Measurements from ENCODE around the gene IL17REL. TPM values are rescaled to one million over a fixed set of nuclear protein-coding genes. Genes with fewer than 3 reads are reported as not detected.

Gene IL17REL
- total RNA-seq, 1 donor from 2014 or later: not detected

- H3K4me3 ChIP-seq: no peak overlapping the region
- peak overlapping the region; percentile 77 for H3K27ac ChIP-seq
- no peaks in the 10 kb centered on the region for H3K27me3 ChIP-seq
- no peak for TF ChIP-seq POLR2AphosphoS5 (IDR thresholded peaks at IDR 0.05; ENCODE audit: insufficient read depth in 1 of 2, low read depth in 1 of 2)
- no peak for TF ChIP-seq CTCF (IDR thresholded peaks at IDR 0.05)
- TF ChIP-seq POLR2A (IDR thresholded peaks at IDR 0.05): no peak
- DNase-seq (ENCODE audit: extremely low spot score in 2 of 2): no peak
- H3K4me1 ChIP-seq: peaks cover 15% of the 10 kb centered on the region
- no peaks in the 10 kb centered on the region for H3K9me3 ChIP-seq
- H3K36me3 ChIP-seq: no peaks in the 10 kb centered on the region
- intact Hi-C loops (cut with DNase I): no loop called here
Observed at GRCh38 chr22:50059881-50060262, 47.3 kb upstream of the IL17REL start.

GRCh38 chr22:50058906-50059880 lies 46.6 kb upstream of the IL17REL start:
- TF ChIP-seq POLR2AphosphoS5 (IDR thresholded peaks at IDR 0.05; ENCODE audit: insufficient read depth in 1 of 2, low read depth in 1 of 2): peak in 1 of 2 donors; percentile 23
- no peak for TF ChIP-seq CTCF (IDR thresholded peaks at IDR 0.05)
- peak overlapping the region; percentile 77 for H3K27ac ChIP-seq
- DNase-seq (ENCODE audit: extremely low spot score in 2 of 2): no peak
- no peaks in the 10 kb centered on the region for H3K27me3 ChIP-seq
- H3K36me3 ChIP-seq: no peaks in the 10 kb centered on the region
- intact Hi-C loops (cut with DNase I): no loop called here
- H3K4me1 ChIP-seq: peaks cover 15% of the 10 kb centered on the region
- peak overlapping the region; percentile 15 to 44 for H3K4me3 ChIP-seq
- no peaks in the 10 kb centered on the region for H3K9me3 ChIP-seq

GRCh38 chr22:50058061-50058905 lies 45.7 kb upstream of the IL17REL start, which contains the start of gene TTLL8:
TTLL8 (minus strand) TSS chr22:50058298.
- no peak for TF ChIP-seq POLR2AphosphoS5 (IDR thresholded peaks at IDR 0.05; ENCODE audit: insufficient read depth in 1 of 2, low read depth in 1 of 2)
- no peak for TF ChIP-seq POLR2A (IDR thresholded peaks at IDR 0.05)
- TF ChIP-seq CTCF (IDR thresholded peaks at IDR 0.05): no peak
- H3K36me3 ChIP-seq: no peaks in the 10 kb centered on the region
- H3K9me3 ChIP-seq: no peaks in the 10 kb centered on the region
- DNase-seq (ENCODE audit: extremely low spot score in 2 of 2): no peak
- peak within 1 kb of the TSS; percentile 15 to 44 for H3K4me3 ChIP-seq
- intact Hi-C loops (cut with DNase I): no loop called here
- H3K27ac ChIP-seq: peak within 1 kb of the TSS; percentile 77
- no peaks in the 10 kb centered on the region for H3K27me3 ChIP-seq
- H3K4me1 ChIP-seq: peaks cover 15% of the 10 kb centered on the region

- intact Hi-C loops (cut with DNase I): no loop called here
- H3K36me3 ChIP-seq: no peaks in the 10 kb centered on the region
- H3K27me3 ChIP-seq: no peaks in the 10 kb centered on the region
- H3K27ac ChIP-seq: no peak overlapping the region
- TF ChIP-seq CTCF (IDR thresholded peaks at IDR 0.05) (no peak), POLR2A (IDR thresholded peaks at IDR 0.05) (no peak), POLR2AphosphoS5 (IDR thresholded peaks at IDR 0.05; ENCODE audit: insufficient read depth in 1 of 2, low read depth in 1 of 2) (no peak)
- no peaks in the 10 kb centered on the region for H3K9me3 ChIP-seq
- peaks cover 15% of the 10 kb centered on the region for H3K4me1 ChIP-seq
- DNase-seq (ENCODE audit: extremely low spot score in 2 of 2): no peak
- no peak overlapping the region for H3K4me3 ChIP-seq
Observed at GRCh38 chr22:50057278-50058060, 44.9 kb upstream of the IL17REL start.
